Fibroblast of lung (primary cell): ENCODE results near the gene TCERG1.

Source experiments
- CTCF ChIP-seq, 2 donors: IDR thresholded peaks in 1 of 2; conservative IDR thresholded peaks in 1 of 2; 1 replicate in 1 of 2; 2 replicates in 1 of 2; pipeline ENCODE4 v1.5.1; 2011 to 2012; ENCODE audit warnings: low read length in 2 of 2, control low read depth in 1 of 2, inconsistent platforms in 1 of 2, low read depth in 1 of 2, mild to moderate bottlenecking in 1 of 2
- EZH2 ChIP-seq: IDR thresholded peaks from 2 replicates; pipeline ENCODE4 v1.5.1; 2012; ENCODE audit warnings: low read length, control low read depth, mild to moderate bottlenecking; ENCODE audit errors: missing control alignments

- TF ChIP-seq CTCF (conservative IDR thresholded peaks at IDR 0.05 in 1 of 2, IDR thresholded peaks at IDR 0.05 in 1 of 2; ENCODE audit: low read depth in 1 of 2, low read length in 2 of 2) = peak; percentile 55 to 76
- TF ChIP-seq EZH2 = no peak
Observed at GRCh38 chr5:146446861-146447733, at the start of gene TCERG1.
